Spinal cord (tissue), 10 donors: ENCODE data around the gene WDR26. TPM values are rescaled to one million over a fixed set of nuclear protein-coding genes. Genes with fewer than 3 reads are reported as not detected.

Experiments
- DNase-seq, 6 donors: peaks; one replicate each; pipeline versions ENCODE4 v3.0.0 to v3.0.0-alpha.2; 2013 to 2015; ENCODE audit warnings: low spot score in 6 of 6, low read depth in 4 of 6
- H3K27ac ChIP-seq: one replicate; pipeline ENCODE4 v1.5.1; 2013; ENCODE audit warnings: low read depth, low read length, control low read depth
- H3K27me3 ChIP-seq: one replicate; pipeline ENCODE4 v1.6.1; 2013; ENCODE audit warnings: low read length; ENCODE audit not compliant: control insufficient read depth, insufficient read depth
- H3K36me3 ChIP-seq: one replicate; pipeline ENCODE4 v1.6.1; 2013; ENCODE audit warnings: low read length; ENCODE audit not compliant: control insufficient read depth, insufficient read depth
- H3K4me1 ChIP-seq: one replicate; pipeline ENCODE4 v1.6.1; 2013; ENCODE audit warnings: low read length; ENCODE audit not compliant: control insufficient read depth, insufficient read depth
- H3K4me3 ChIP-seq: one replicate; pipeline ENCODE4 v1.5.1; 2013; ENCODE audit warnings: low read depth, low read length, control low read depth
- H3K9me3 ChIP-seq: one replicate; pipeline ENCODE4 v1.6.1; 2013; ENCODE audit warnings: low read length; ENCODE audit not compliant: control insufficient read depth, insufficient read depth
- WGBS: methylation state at CpG from one replicate; pipeline ENCODE4 v1.1.5; 2013; ENCODE audit warnings: missing lambda C conversion rate; ENCODE audit not compliant: insufficient coverage; 5-methylcytosine and 5-hydroxymethylcytosine counted together
- polyA plus RNA-seq, 2 donors: library from polyadenylated mRNA; unstranded; fragments of 120-200 nt; gene quantifications; one replicate each; pipeline ENCODE4 v1.2.1, GENCODE V29; 2013; ENCODE audit not compliant: insufficient read length in 2 of 2
- small RNA-seq: library from RNA; depleted of rRNA; stranded (forward); fragments of <200 nt; gene quantifications from one replicate; pipeline ENCODE3, GENCODE V24; 2014; ENCODE audit warnings: low replicate concordance
- total RNA-seq, 2 donors: library from RNA; depleted of rRNA in 1 of 2; stranded (reverse); fragments of 120-200 nt in 1 of 2; fragments of >200 nt in 1 of 2; gene quantifications; one replicate each; pipeline versions ENCODE4 v1.2.3 to v1.2.4, GENCODE V29; 2013 to 2014
- donor health status: healthy.

WDR26 gene
- total and polyA plus RNA-seq, 4 donors, result 54.9 to 110 (median 67.6) TPM

DNA sequence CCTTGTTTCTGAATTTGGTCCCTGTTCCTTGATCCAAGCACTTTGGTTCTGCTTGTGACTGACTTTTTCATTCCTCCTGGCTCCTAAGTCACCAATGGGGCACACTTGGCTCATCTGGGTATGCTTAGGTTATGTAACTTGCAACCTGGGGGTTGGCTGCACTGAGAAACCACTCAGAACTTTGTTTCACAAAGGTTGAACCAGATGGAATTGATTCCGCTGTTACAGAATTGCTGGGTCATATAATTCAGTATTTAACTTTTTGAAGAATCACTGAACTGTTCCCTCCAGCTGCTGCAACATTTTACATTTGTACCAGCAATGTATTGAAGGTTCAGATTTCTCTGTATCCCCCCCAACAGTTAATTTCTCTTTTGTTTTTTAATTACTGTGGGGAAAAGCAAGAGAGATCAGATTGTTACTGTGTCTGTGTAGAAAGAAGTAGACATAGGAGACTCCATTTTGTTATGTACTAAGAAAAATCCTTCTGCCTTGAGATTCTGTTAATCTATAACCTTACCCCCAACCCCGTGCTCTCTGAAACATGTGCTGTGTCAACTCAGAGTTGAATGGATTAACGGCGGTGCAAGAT is 95.1 kb downstream of the WDR26 start:
- Histone ChIP-seq H3K27ac (no peak overlapping the region), H3K27me3 (peaks cover 6% of the 10 kb centered on the region), H3K36me3 (no peaks in the 10 kb centered on the region), H3K4me3 (no peak overlapping the region), H3K4me1 (peaks cover 6% of the 10 kb centered on the region), H3K9me3 (peaks cover 5% of the 10 kb centered on the region)
- peak in 1 of 6 donors; percentile 3 for DNase-seq
- WGBS, result no CpG with 5 or more reads among the region's 4 CpGs

DNA sequence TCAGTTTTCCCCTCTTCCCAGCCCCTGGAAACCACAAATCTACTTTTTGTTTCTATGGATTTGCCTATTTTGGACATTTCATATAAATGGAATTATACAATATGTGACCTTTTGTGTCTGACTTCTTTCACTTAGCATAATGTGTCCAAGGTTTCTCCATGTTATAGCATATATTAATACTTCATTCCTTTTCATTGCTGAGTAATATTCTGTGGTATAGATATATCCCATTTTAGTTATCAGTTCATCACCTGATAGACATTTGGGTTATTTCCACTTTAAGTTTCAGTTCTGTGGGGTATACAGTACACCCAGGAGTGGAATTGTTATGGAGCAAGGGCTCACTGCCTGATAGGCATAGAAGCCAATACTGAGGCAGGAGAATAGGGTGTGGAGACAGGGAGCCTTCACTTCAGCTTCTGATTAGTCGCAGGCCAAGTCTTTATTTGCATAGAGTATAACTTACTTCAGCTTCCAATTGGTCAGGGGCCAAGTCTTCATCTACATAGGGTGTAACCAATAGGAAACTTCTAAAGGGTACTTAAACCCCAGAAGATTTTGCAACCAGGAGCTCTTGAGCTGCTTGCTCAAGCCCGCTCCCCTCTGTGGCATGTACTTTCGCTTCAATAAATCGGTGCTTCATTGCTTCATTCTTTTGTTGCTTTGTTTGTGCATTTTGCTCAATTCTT is 96.3 kb downstream of the WDR26 start:
- peaks cover 6% of the 10 kb centered on the region for H3K27me3 ChIP-seq
- H3K4me1 ChIP-seq, result peaks cover 6% of the 10 kb centered on the region
- no peaks in the 10 kb centered on the region for H3K36me3 ChIP-seq
- 75% methylated on average over 3 of the region's 4 CpGs for WGBS
- DNase-seq, result no peak
- no peaks in the 10 kb centered on the region for H3K9me3 ChIP-seq
- no peak overlapping the region for H3K4me3 ChIP-seq
- H3K27ac ChIP-seq, result no peak overlapping the region

Small RNAs within 50 kb of the gene (small RNA-seq; reads per million reads assigned to genes)
- gene MIR4742, result 0.36 reads per million, percentile 38 among the genes with 10 or more reads in this experiment

Other genes with a start within 250 kb of the WDR26 start
- 10 to 100 TPM; 29.6 to 31.5 TPM for gene NVL, start 104.6 kb downstream of the WDR26 start, total RNA-seq
- gene NVL, start 104.6 kb downstream of the WDR26 start, polyA plus RNA-seq, result 10 to 100 TPM; 31.4 to 33.9 TPM
- gene CNIH4, start 77.9 kb downstream of the WDR26 start, total RNA-seq, result 10 to 100 TPM; 32.5 to 46.1 TPM
- gene CNIH4, start 77.9 kb downstream of the WDR26 start, polyA plus RNA-seq, result 10 to 100 TPM; 33.2 to 33.4 TPM
- gene CNIH3, start 181.5 kb upstream of the WDR26 start, total RNA-seq, result 10 to 100 TPM in 1 of 2 donors, 1 to 10 TPM in 1; 8.3 to 11.3 TPM
- gene CNIH3, start 181.5 kb upstream of the WDR26 start, polyA plus RNA-seq, result 10 to 100 TPM; 14.9 to 18.6 TPM